ENCODE data around the gene IQSEC2.

The IQSEC2 gene

GRCh38 chrX:53224860-53225797 lies 56.3 kb downstream of the IQSEC2 start, which contains the start of gene KDM5C (continued):
- TF ChIP-seq ZFP37 (tag by site-specific recombination; IDR thresholded peaks at IDR 0.05) (peak; percentile 98), ZNF830 (tag by site-specific recombination; IDR thresholded peaks at IDR 0.05; ENCODE audit: low read depth) (no peak), KLF7 (tag by site-specific recombination; IDR thresholded peaks at IDR 0.05; ENCODE audit: borderline replicate concordance) (peak; percentile 96), ZNF433 (tag by site-specific recombination; IDR thresholded peaks at IDR 0.05; ENCODE audit: low read depth) (no peak), ZNF132 (tag by site-specific recombination; IDR thresholded peaks at IDR 0.05; ENCODE audit: borderline replicate concordance) (no peak), ZNF704 (tag by site-specific recombination; IDR thresholded peaks at IDR 0.05) (no peak), ZBTB10 (tag by site-specific recombination; IDR thresholded peaks at IDR 0.05) (peak; percentile 86), ZNF19 (tag by site-specific recombination; IDR thresholded peaks at IDR 0.05; ENCODE audit: low read depth) (no peak), OVOL3 (tag by site-specific recombination; IDR thresholded peaks at IDR 0.05) (peak; percentile 86; the same call in 1 of the 2 replicates), ZNF121 (tag by site-specific recombination; IDR thresholded peaks at IDR 0.05) (peak; percentile 61; the same call in 1 of the 2 replicates), KLF8 (tag by site-specific recombination; IDR thresholded peaks at IDR 0.05) (peak; percentile 99), ZNF596 (tag by site-specific recombination; IDR thresholded peaks at IDR 0.05) (no peak), ZNF529 (tag by site-specific recombination; IDR thresholded peaks at IDR 0.05; ENCODE audit: insufficient replicate concordance) (no peak), ZSCAN30 (tag by site-specific recombination; IDR thresholded peaks at IDR 0.05) (peak; percentile 79; the same call in 1 of the 2 replicates), ZNF292 (tag by site-specific recombination; IDR thresholded peaks at IDR 0.05; ENCODE audit: borderline replicate concordance, low read depth) (no peak), ZNF792 (tag by site-specific recombination; IDR thresholded peaks at IDR 0.05) (peak; percentile 72; the same call in 1 of the 2 replicates), ZNF155 (tag by site-specific recombination; IDR thresholded peaks at IDR 0.05) (no peak), ZNF544 (tag by site-specific recombination; IDR thresholded peaks at IDR 0.05) (no peak), ZNF654 (tag by site-specific recombination; IDR thresholded peaks at IDR 0.05; ENCODE audit: low read depth) (peak; percentile 15), ZNF280D (tag by site-specific recombination; IDR thresholded peaks at IDR 0.05) (peak; percentile 96), ZNF426 (tag by site-specific recombination; IDR thresholded peaks at IDR 0.05) (0 out of 2 replicates have a peak, but pooled peaks have one; percentile 7), ZNF18 (tag by site-specific recombination; IDR thresholded peaks at IDR 0.05) (peak; percentile 64; the same call in 1 of the 2 replicates), ZBTB44 (tag by site-specific recombination; IDR thresholded peaks at IDR 0.05) (no peak), ZNF350 (tag by site-specific recombination; IDR thresholded peaks at IDR 0.05) (peak; percentile 72), ZNF639 (tag by site-specific recombination; IDR thresholded peaks at IDR 0.05) (peak; percentile 100), TRIM28 (IDR thresholded peaks at IDR 0.05; ENCODE audit: borderline replicate concordance, low read length) (no peak; the same call in none of the 2 replicates)
